Tibial nerve (tissue), 4 donors: ENCODE results near the gene CRIP2. TPM values are rescaled to one million over a fixed set of nuclear protein-coding genes. Genes with fewer than 3 reads are reported as not detected.

Experiments
- DNase-seq, 2 donors: peaks; one replicate each; pipeline ENCODE4 v3.0.0-alpha.2; 2019; ENCODE audit warnings: low spot score in 2 of 2
- H3K27ac ChIP-seq, 4 donors: fragments of 200-600 bp; sonication (generic) in 3 of 4; one replicate each; pipeline ENCODE4 v1.5.1; 2017 to 2019; ENCODE audit warnings: mild to moderate bottlenecking in 1 of 4
- H3K27me3 ChIP-seq, 2 donors: fragments of 200-600 bp; sonication (generic) in 1 of 2; one replicate each; pipeline versions ENCODE4 v1.5.1 to v1.6.0; 2017 to 2019
- H3K36me3 ChIP-seq, 3 donors: fragments of 200-600 bp; sonication (generic); one replicate each; pipeline ENCODE4 v1.5.1; 2018 to 2019
- H3K4me1 ChIP-seq, 4 donors: fragments of 200-600 bp; sonication (generic) in 3 of 4; one replicate each; pipeline ENCODE4 v1.5.1; 2017 to 2019
- H3K4me3 ChIP-seq, 4 donors: fragments of 200-600 bp; sonication (generic) in 3 of 4; one replicate each; pipeline ENCODE4 v1.5.1; 2017 to 2019; ENCODE audit warnings: mild to moderate bottlenecking in 1 of 4, moderate library complexity in 1 of 4
- H3K9me3 ChIP-seq, 4 donors: fragments of 200-600 bp; sonication (generic) in 3 of 4; one replicate each; pipeline ENCODE4 v1.5.1; 2017 to 2019
- EP300 ChIP-seq, 2 donors: sonication (generic); formaldehyde crosslinking; IDR thresholded peaks; one replicate each; pipeline ENCODE4 v1.6.1; 2017; ENCODE audit warnings: antibody characterized with exemption in 2 of 2, mild to moderate bottlenecking in 1 of 2
- POLR2A ChIP-seq, 2 donors: fragments of 450-650 bp; IDR thresholded peaks; one replicate each; pipeline ENCODE4 v1.6.1; 2017; ENCODE audit warnings: antibody characterized with exemption in 2 of 2, mild to moderate bottlenecking in 2 of 2, moderate library complexity in 2 of 2
- WGBS, 2 donors: methylation state at CpG; one replicate each; pipeline ENCODE4 v1.1.5; 2018; 5-methylcytosine and 5-hydroxymethylcytosine counted together
- total RNA-seq, 4 donors: library from RNA; depleted of rRNA; stranded (reverse); fragments of >200 nt; gene quantifications; one replicate each; pipeline ENCODE4 v1.1.0, GENCODE V29; 2016
- TF ChIP-seq, protein P1 (sequence below), 5 experiments: fragments of 200-600 bp in 3 of 5; fragments of 450-650 bp in 2 of 5; sonication (generic) in 3 of 5; IDR thresholded peaks; one replicate each; pipeline ENCODE4 v1.5.1; 2016 to 2019; ENCODE audit warnings: antibody characterized with exemption in 5 of 5, mild to moderate bottlenecking in 3 of 5, moderate library complexity in 2 of 5

The CRIP2 gene
- total RNA-seq, 4 donors from 2014 or later = 161 to 268 (median 208) TPM

DNA sequence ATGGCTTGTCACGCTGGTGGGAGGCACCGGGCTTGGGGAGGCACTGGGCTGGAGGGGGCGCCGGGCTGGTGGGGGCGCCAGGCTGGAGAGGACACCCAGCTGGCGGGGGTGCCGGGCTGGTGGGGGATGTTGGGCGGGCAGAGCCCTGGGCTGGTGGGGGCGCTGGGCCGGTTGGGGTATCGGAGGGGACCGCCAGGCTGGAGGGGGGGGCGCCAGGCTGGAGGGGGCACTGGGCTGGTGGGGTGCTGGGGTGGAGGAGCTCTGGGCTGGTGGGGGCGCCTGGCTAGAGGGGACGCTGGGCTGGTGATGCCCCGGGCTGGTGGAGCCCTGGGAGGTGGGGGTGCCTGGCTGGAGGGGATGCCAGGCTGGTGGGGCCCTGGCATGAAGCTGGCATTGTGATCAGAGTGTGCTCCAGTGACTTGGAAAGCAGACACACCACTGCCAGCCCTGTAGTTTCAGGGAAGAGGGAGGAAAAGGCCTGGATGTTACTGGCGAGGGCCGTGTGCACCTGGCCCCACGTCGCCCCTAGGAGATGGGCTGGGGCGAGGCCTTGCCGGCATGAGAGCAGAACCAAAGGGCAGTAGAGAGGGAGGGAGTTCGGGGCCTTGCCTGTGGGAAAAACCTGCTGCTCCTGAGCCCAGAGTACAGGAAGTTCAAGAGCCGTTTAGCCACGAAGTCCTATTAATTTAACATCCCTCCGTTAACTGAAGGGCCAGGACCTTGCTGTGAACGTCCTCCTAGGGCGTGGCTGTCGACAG, 29.5 kb downstream of the CRIP2 start:
- TF ChIP-seq, protein P1, sequence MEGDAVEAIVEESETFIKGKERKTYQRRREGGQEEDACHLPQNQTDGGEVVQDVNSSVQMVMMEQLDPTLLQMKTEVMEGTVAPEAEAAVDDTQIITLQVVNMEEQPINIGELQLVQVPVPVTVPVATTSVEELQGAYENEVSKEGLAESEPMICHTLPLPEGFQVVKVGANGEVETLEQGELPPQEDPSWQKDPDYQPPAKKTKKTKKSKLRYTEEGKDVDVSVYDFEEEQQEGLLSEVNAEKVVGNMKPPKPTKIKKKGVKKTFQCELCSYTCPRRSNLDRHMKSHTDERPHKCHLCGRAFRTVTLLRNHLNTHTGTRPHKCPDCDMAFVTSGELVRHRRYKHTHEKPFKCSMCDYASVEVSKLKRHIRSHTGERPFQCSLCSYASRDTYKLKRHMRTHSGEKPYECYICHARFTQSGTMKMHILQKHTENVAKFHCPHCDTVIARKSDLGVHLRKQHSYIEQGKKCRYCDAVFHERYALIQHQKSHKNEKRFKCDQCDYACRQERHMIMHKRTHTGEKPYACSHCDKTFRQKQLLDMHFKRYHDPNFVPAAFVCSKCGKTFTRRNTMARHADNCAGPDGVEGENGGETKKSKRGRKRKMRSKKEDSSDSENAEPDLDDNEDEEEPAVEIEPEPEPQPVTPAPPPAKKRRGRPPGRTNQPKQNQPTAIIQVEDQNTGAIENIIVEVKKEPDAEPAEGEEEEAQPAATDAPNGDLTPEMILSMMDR (IDR thresholded peaks at IDR 0.05) = no peak
- TF ChIP-seq EP300 (IDR thresholded peaks at IDR 0.05) (no peak), POLR2A (IDR thresholded peaks at IDR 0.05) (no peak)
- WGBS, 2 donors = 69 to 76% methylated on average over 27 to 29 of the region's 29 CpGs
- peaks cover 0 to 11% (median 2%) of the 10 kb centered on the region in 4 donors for H3K4me1 ChIP-seq
- H3K9me3 ChIP-seq = no peaks in the 10 kb centered on the region
- DNase-seq = no peak
- peak overlapping the region in 1 of 4 donors; percentile 63 for H3K27ac ChIP-seq
- no peak overlapping the region for H3K4me3 ChIP-seq
- H3K27me3 ChIP-seq = no peaks in the 10 kb centered on the region
- H3K36me3 ChIP-seq = no peaks in the 10 kb centered on the region

DNA sequence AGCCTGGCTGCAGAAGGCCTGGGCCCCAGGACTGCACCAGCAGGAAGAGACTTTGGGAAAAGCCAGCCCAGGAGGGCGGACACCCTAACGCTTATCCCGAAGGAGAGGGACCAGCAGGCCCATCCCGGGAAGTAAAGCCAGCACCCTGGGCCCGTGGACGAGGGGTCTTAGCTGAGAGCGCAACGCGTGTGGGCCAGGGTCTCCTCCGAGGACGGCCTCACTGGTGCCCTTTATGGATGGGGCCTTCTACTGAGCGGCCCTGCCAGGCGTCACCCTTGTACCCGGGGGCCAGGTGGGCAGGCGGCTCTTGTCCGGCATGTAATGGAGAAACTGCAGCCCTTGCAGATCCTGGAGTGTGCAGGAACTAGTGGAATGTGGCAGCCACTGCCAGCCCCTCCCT, 30.5 kb downstream of the CRIP2 start:
- peaks cover 0 to under 1% (median 0%) of the 10 kb centered on the region in 4 donors for H3K4me1 ChIP-seq
- peaks cover 0 to under 1% of the 10 kb centered on the region in 2 donors for H3K27me3 ChIP-seq
- whole genome bisulfite sequencing, 2 donors = 54 to 78% methylated on average over 10 to 16 of the region's 16 CpGs
- no peaks in the 10 kb centered on the region for H3K36me3 ChIP-seq
- H3K27ac ChIP-seq = peak overlapping the region in 1 of 4 donors; percentile 63
- no peak for DNase-seq
- no peak for TF ChIP-seq POLR2A (IDR thresholded peaks at IDR 0.05)
- TF ChIP-seq, protein P1 (IDR thresholded peaks at IDR 0.05) = no peak
- TF ChIP-seq EP300 (IDR thresholded peaks at IDR 0.05) = no peak
- no peak overlapping the region for H3K4me3 ChIP-seq
- no peaks in the 10 kb centered on the region for H3K9me3 ChIP-seq

DNA sequence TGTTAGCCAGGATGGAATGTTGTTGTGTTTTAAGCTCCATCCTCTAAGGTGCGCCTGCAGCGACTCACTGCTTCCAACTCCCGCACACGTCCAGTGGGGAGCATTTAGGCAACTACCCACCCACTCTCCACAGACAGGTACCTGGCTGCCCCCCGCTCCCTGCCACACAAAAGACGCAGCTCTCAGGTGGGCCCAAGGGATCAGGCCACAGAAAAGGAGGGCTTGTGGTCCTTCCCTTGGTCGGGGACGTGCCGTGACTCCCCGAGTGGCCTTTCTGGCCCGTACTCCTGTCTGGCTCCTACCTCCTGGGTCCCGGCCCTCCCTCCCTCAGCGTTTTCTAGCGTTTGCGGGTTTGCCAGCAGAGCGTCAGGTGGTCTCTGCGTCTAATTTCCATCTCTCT, 32.6 kb downstream of the CRIP2 start:
- Histone ChIP-seq H3K36me3 (no peaks in the 10 kb centered on the region), H3K4me3 (no peak overlapping the region), H3K9me3 (no peaks in the 10 kb centered on the region), H3K27ac (no peak overlapping the region), H3K4me1 (no peaks in the 10 kb centered on the region), H3K27me3 (peaks cover 0 to 17% of the 10 kb centered on the region in 2 donors)
- DNase-seq = no peak
- no peak for TF ChIP-seq EP300 (IDR thresholded peaks at IDR 0.05)
- TF ChIP-seq POLR2A (IDR thresholded peaks at IDR 0.05) = no peak
- TF ChIP-seq, protein P1 (IDR thresholded peaks at IDR 0.05) = no peak
- 72 to 76% methylated on average over 17 of the region's 17 CpGs for WGBS, 2 donors

DNA sequence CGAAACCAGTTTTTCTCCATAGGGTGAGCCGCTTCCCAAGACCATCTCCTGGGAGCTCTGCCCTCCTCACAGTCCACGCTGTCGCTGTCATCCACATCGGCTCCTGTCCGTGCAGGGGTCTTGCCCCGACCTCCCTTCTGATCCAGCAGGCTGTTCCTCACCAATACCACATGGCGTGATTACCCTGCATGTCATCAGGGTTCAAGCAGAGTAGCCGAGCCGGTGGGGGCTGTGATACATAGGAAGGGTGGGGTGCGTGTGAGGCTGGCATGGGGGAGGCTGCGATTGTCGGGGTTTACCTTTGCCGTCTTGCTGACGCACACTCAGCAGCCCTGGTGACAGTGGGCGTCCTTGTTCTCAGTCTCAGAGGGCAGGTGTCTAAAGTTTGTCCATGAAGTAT, 33.4 kb downstream of the CRIP2 start:
- no peak for DNase-seq

DNA sequence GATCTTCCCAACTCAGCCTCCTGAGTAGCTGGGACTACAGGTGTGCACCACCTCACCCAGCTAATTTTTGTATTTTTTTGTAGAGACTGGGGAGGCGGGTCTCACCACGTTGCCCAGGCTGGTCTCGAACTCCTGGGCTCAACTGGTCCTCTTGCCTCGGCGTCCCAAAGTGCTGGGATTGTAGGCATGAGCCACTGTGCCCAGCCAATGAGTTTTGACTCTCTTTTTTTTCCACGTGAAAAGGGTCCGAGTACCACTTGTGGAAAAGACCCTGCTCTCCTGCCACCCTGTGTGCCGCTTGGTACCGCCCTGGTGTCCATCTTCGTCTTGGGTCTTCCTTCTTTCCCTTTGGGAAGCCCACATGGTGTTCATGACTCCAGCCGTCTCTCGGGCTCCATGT, 34.0 kb downstream of the CRIP2 start:
- no peaks in the 10 kb centered on the region for H3K9me3 ChIP-seq
- H3K4me3 ChIP-seq = no peak overlapping the region
- H3K27me3 ChIP-seq = peaks cover 0 to 23% of the 10 kb centered on the region in 2 donors
- no peak overlapping the region for H3K27ac ChIP-seq
- TF ChIP-seq, protein P1 (IDR thresholded peaks at IDR 0.05) = no peak
- TF ChIP-seq POLR2A (IDR thresholded peaks at IDR 0.05) (no peak), EP300 (IDR thresholded peaks at IDR 0.05) (no peak)
- no peaks in the 10 kb centered on the region for H3K4me1 ChIP-seq
- WGBS, 2 donors = 86 to 91% methylated on average over 12 of the region's 12 CpGs
- DNase-seq = no peak
- no peaks in the 10 kb centered on the region for H3K36me3 ChIP-seq

More for the DNA sequence above, 33.4 kb downstream of the CRIP2 start:
- WGBS, 2 donors = 83 to 84% methylated on average over 16 of the region's 16 CpGs
- Histone ChIP-seq H3K27ac (no peak overlapping the region), H3K4me3 (no peak overlapping the region), H3K36me3 (no peaks in the 10 kb centered on the region), H3K9me3 (no peaks in the 10 kb centered on the region), H3K4me1 (no peaks in the 10 kb centered on the region), H3K27me3 (peaks cover 0 to 21% of the 10 kb centered on the region in 2 donors)
- no peak for TF ChIP-seq POLR2A (IDR thresholded peaks at IDR 0.05)
- TF ChIP-seq EP300 (IDR thresholded peaks at IDR 0.05) = no peak
- TF ChIP-seq, protein P1 (IDR thresholded peaks at IDR 0.05) = no peak
